Mesendoderm (in vitro differentiated cells): ENCODE measurements around the gene SYT1.

ENCODE experiments used
- small RNA-seq: library from polyadenylated mRNA; stranded (forward); fragments of <200 nt; extraction: miRNeasy Mini kit (QIAGEN cat#:217004); gene quantifications from one replicate; pipeline ENCODE3, GENCODE V24; 2013; ENCODE audit not compliant: insufficient read depth

SYT1 gene

Small RNA genes within 50 kb of the gene (small RNA-seq; reads per million reads assigned to genes)
- gene MIR1252, result 14.1 reads per million, percentile 89 among the genes with 10 or more reads in this experiment
